Astrocyte of the cerebellum (primary cell): ENCODE measurements around the gene FAM131B.

Experiments
- DNase-seq: peaks from one replicate; pipeline ENCODE4 v3.0.0-alpha.2; 2011; ENCODE audit warnings: low read depth
- H3K4me3 ChIP-seq: 2 replicates; pipeline ENCODE4 v1.5.1; 2011; ENCODE audit warnings: mild to moderate bottlenecking, low read depth, low read length, moderate library complexity
- in situ Hi-C: cut with HindIII; loops from 2 replicates; pipeline ENCODE4 v1.10.0; 2017; ENCODE audit warnings: low sequenced_read_pairs
- TF ChIP-seq, protein P1 (sequence below): IDR thresholded peaks from 2 replicates; pipeline ENCODE4 v1.5.1; 2012; ENCODE audit warnings: low read length, low read depth, moderate library complexity, mild to moderate bottlenecking; ENCODE audit errors: missing control alignments

The FAM131B gene

DNA sequence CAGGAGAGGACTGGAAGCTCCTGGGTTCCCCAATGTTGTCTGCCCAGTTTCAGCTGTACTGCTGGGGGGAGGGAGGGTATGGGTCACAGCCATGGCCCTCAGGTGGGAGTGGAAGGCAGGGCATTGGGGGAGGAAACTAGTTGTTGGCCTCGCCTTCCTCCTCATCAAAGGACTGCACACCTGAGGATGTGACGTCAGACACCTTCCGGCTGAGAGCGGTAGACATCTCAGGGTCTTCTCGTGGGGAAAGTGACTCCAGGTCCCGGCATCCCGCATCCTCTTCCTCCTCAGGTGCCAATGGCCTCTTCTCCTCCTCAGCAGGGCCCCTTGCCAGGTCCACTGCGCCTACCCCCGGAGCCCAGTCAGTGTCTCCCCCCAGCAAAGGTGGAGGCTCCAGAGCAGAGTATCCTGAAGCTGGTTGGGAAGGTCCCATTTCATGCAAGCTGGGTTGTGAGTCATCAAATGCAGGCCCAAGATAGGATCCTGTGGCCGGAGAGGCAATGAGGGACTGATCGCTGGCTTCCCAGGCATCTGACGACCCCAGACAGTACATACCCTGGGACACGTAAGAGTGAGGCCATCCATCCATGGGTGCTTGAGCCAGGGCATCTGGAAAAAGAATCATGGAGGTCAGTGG, 6.0 kb downstream of the FAM131B start:
- TF ChIP-seq, protein P1, sequence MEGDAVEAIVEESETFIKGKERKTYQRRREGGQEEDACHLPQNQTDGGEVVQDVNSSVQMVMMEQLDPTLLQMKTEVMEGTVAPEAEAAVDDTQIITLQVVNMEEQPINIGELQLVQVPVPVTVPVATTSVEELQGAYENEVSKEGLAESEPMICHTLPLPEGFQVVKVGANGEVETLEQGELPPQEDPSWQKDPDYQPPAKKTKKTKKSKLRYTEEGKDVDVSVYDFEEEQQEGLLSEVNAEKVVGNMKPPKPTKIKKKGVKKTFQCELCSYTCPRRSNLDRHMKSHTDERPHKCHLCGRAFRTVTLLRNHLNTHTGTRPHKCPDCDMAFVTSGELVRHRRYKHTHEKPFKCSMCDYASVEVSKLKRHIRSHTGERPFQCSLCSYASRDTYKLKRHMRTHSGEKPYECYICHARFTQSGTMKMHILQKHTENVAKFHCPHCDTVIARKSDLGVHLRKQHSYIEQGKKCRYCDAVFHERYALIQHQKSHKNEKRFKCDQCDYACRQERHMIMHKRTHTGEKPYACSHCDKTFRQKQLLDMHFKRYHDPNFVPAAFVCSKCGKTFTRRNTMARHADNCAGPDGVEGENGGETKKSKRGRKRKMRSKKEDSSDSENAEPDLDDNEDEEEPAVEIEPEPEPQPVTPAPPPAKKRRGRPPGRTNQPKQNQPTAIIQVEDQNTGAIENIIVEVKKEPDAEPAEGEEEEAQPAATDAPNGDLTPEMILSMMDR = no peak
- H3K4me3 ChIP-seq = no peak overlapping the region
- no peak for DNase-seq
- in situ Hi-C loops = no loop called here

DNA sequence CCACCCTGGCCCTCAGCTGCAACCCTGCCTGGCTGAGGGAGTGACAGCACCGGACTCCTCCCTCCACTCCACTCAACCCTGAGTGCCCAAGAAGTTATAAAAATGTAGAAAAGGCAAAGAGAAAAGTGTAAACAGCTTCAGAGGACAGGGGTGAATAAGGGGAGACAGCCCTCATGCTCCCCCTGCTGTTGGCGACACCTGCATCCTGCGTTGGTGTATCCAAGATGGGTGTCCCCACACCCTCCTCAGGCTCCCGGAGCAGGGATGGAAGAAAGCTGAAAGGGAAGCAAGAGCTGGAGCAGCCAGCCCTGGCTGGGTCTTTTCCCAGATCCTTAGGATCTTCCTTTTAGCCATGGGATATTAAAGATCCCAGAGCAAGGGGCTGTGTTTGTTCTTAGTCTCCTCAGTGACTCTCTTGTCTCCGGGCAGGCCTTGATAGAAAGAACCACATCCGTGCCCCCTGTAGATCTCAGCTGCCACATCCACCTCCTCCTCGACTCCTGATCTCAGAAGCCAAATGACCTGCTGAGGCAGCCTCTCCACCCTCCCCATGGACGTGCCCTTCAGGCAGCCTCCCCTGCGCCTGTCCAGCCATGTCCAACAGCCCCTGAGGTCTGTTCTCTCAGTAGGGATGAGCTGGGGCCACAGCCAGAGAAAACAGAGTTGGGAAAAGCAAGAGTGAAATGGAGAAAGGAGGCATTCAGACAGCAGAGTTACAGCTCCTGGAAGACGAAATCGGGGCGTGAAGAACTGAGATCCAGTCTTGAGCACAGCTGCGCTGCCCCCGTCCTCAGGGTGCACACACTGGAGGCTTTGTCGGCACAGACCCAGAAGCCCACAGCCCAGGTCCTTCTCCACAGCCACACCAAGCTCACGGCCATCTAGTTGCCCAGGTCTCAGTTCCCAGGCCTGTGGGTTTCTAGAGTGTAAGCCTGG, 6.8 kb downstream of the FAM131B start:
- TF ChIP-seq, protein P1 = no peak
- in situ Hi-C loops = no loop called here
- no peak overlapping the region for H3K4me3 ChIP-seq
- no peak for DNase-seq

DNA sequence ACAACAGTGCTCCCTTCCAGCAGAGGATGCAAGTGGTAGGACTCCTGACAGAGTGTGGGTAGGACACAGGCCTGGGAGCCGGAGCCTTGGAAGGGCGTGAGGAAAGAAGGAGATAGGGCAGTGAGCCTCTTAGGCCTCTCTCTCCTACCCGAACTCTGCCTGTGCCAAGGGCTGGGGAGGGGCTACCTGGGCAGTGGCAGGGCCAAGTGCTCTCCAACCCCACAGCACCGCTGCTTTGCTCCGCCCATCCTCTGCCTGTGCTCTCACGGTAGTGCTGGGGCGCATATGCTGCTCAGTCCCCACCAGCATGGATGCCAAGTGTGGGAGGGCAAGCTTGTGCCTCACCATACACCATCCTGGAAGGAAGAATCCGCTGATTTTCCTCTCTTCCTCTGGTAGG, 7.5 kb downstream of the FAM131B start:
- TF ChIP-seq, protein P1 = no peak
- H3K4me3 ChIP-seq = no peak overlapping the region
- in situ Hi-C loops = no loop called here
- DNase-seq = no peak

DNA sequence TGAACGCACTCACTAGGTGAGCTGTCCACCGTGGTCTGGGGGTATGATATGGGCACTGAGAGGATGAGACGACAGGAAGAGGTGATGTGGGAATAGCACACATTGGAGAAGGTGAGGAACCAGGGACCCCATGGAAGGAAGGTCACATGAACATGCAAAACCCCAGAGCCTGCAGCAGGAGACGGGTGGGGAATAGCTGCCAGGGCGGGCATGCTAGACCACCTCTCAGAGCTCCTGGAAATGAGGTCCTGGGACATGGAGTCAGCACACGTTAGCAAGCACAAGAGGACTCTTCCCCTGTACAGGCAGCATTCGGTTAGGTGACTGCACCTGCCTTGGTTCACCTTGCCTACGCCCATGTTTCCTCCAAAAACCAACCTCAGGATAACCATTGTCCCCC, 8.1 kb downstream of the FAM131B start:
- in situ Hi-C loops = no loop called here
- TF ChIP-seq, protein P1 = no peak
- no peak for DNase-seq
- no peak overlapping the region for H3K4me3 ChIP-seq

DNA sequence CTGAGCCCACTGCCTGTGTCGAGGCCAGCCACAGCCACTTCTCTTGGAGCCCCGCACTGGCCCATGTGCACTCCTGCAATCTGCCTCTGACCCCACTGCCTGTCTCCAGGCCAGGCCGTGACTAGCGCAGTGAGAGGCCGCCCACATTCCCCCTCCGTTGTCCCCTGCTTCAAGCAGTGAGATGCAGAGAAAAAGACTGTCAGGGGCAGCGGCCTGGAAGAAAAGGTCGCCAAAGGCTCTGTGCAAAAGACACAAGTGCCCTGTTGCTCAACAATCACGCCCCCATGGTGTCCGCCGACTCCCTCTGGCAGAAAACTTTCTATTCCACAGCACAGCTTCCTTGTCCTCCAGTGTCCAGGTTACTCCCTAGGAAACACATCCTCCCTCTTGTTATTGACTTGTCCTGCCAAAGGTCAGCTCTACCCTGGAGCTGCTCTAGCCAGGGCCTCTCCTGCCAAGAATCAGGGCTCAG, 9.9 kb downstream of the FAM131B start:
- no peak overlapping the region for H3K4me3 ChIP-seq
- DNase-seq = no peak
- in situ Hi-C loops = no loop called here
- TF ChIP-seq, protein P1 = no peak

DNA sequence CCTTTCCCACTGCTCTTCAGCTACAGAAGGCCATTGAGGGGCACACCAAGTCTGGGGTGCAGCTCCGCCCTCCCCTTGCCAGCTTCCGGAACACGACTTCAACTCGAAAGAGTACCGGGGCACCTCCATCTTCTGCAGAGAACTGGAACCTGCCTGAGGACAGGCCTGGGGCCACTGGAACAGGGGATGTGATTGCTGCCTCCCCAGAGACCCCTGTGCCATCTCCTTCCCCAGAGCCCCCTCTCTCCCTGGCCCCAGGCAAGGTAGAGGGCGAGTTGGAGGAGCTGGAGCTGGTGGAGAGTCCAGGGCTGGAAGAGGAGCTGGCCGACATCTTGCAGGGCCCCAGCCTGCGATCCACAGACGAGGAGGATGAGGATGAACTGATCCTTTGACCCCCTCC, 10.9 kb downstream of the FAM131B start:
- DNase-seq = no peak
- in situ Hi-C loops = no loop called here
- no peak overlapping the region for H3K4me3 ChIP-seq
- TF ChIP-seq, protein P1 = no peak
